Small intestine (tissue), 7 donors: ENCODE results near the gene OLFM4. TPM values are rescaled to one million over a fixed set of nuclear protein-coding genes. Genes with fewer than 3 reads are reported as not detected.
A peak's percentile ranks its signal among the peaks of the same experiment; 100 is the strongest.

Experiments used
- DNase-seq, 2 donors: peaks; one replicate each; pipeline versions ENCODE4 v3.0.0 to v3.0.0-alpha.2; 2013
- FAIRE-seq: peaks from 2 replicates; lab custom pipeline; 2012; peaks lifted over from hg19 to GRCh38; lab: Jason Lieb, UNC
- H3K27ac ChIP-seq, 3 donors: one replicate each; pipeline ENCODE4 v1.5.1; 2013; ENCODE audit warnings: low read length in 2 of 3, mild to moderate bottlenecking in 2 of 3, control low read depth in 1 of 3, inconsistent platforms in 1 of 3, low read depth in 1 of 3, moderate library complexity in 1 of 3
- H3K27me3 ChIP-seq, 3 donors: one replicate each; pipeline ENCODE4 v1.6.1; 2013; ENCODE audit warnings: low read length in 3 of 3, inconsistent platforms in 1 of 3; ENCODE audit not compliant: control insufficient read depth in 3 of 3, insufficient read depth in 3 of 3
- H3K36me3 ChIP-seq, 3 donors: one replicate each; pipeline ENCODE4 v1.6.1; 2013; ENCODE audit warnings: low read length in 3 of 3, inconsistent platforms in 1 of 3, low read depth in 1 of 3, mild to moderate bottlenecking in 1 of 3, moderate library complexity in 1 of 3; ENCODE audit not compliant: control insufficient read depth in 3 of 3, insufficient read depth in 2 of 3
- H3K4me1 ChIP-seq, 3 donors: one replicate each; pipeline ENCODE4 v1.6.1; 2013; ENCODE audit warnings: low read length in 2 of 3, inconsistent platforms in 1 of 3, low read depth in 1 of 3, mild to moderate bottlenecking in 1 of 3, moderate library complexity in 1 of 3; ENCODE audit not compliant: control insufficient read depth in 3 of 3, insufficient read depth in 2 of 3
- H3K4me3 ChIP-seq, 3 donors: one replicate each; pipeline ENCODE4 v1.5.1; 2013; ENCODE audit warnings: low read length in 3 of 3, control low read depth in 1 of 3, inconsistent platforms in 1 of 3, low read depth in 1 of 3, mild to moderate bottlenecking in 1 of 3, moderate library complexity in 1 of 3
- H3K9me3 ChIP-seq, 2 donors: one replicate each; pipeline ENCODE4 v1.6.1; 2013; ENCODE audit warnings: low read depth in 1 of 2, low read length in 1 of 2; ENCODE audit not compliant: control insufficient read depth in 2 of 2, insufficient read depth in 1 of 2
- WGBS, 3 donors: extraction: QIAGEN DNeasy Blood & Tissue Kit; methylation state at CpG; one replicate each; pipeline ENCODE4 v1.1.7; 2013; 5-methylcytosine and 5-hydroxymethylcytosine counted together
- polyA plus RNA-seq, 4 donors: library from polyadenylated mRNA; stranded (reverse) in 3 of 4; unstranded in 1 of 4; fragments of 200-250 nt in 3 of 4; fragments of 120-200 nt in 1 of 4; gene quantifications; one replicate each; pipeline versions ENCODE4 v1.2.1 to v1.2.3, GENCODE V29; 2013
- donor health status: healthy with polysubstance abuse.
- donor health status: control.
- donor health status: control.
- donor health status: Bipolar disorder and iron deficiency.
- donor health status: healthy.

The OLFM4 gene
- polyA plus RNA-seq, 4 donors = 1.2 to 7,751 (median 72.9) TPM

- Histone ChIP-seq H3K4me3 (no peak overlapping the region), H3K27me3 (no peaks in the 10 kb centered on the region), H3K36me3 (no peaks in the 10 kb centered on the region), H3K9me3 (no peaks in the 10 kb centered on the region), H3K27ac (no peak overlapping the region), H3K4me1 (no peaks in the 10 kb centered on the region)
- DNase-seq = no peak
- no peak for FAIRE-seq
- WGBS, 3 donors = 64 to 70% (median 69%) methylated on average over 2 of the region's 2 CpGs
Measured at GRCh38 chr13:52994051-52994450, 34.6 kb upstream of the OLFM4 start.

- Histone ChIP-seq H3K36me3 (no peaks in the 10 kb centered on the region), H3K4me1 (no peaks in the 10 kb centered on the region), H3K4me3 (no peak overlapping the region), H3K27ac (no peak overlapping the region), H3K27me3 (no peaks in the 10 kb centered on the region), H3K9me3 (no peaks in the 10 kb centered on the region)
- DNase-seq = no peak
- 58 to 61% (median 60%) methylated on average over 1 of the region's 1 CpG for WGBS, 3 donors
- no peak for FAIRE-seq
Measured at GRCh38 chr13:52994865-52995264, 33.7 kb upstream of the OLFM4 start.

- FAIRE-seq = no peak
- DNase-seq = no peak
- no peaks in the 10 kb centered on the region for H3K27me3 ChIP-seq
- 16 to 63% (median 52%) methylated on average over 2 of the region's 2 CpGs for WGBS, 3 donors
- no peaks in the 10 kb centered on the region for H3K36me3 ChIP-seq
- no peaks in the 10 kb centered on the region for H3K4me1 ChIP-seq
- no peaks in the 10 kb centered on the region for H3K9me3 ChIP-seq
- no peak overlapping the region for H3K27ac ChIP-seq
- no peak overlapping the region for H3K4me3 ChIP-seq
Measured at GRCh38 chr13:52995946-52996345, 32.7 kb upstream of the OLFM4 start.

GRCh38 chr13:52997951-52998876 is 30.4 kb upstream of the OLFM4 start:
- H3K27me3 ChIP-seq = no peaks in the 10 kb centered on the region
- no peaks in the 10 kb centered on the region for H3K4me1 ChIP-seq
- FAIRE-seq = no peak
- no peaks in the 10 kb centered on the region for H3K36me3 ChIP-seq
- no peak for DNase-seq
- no peak overlapping the region for H3K4me3 ChIP-seq
- H3K9me3 ChIP-seq = no peaks in the 10 kb centered on the region
- no peak overlapping the region for H3K27ac ChIP-seq
- WGBS, 3 donors = 76 to 81% (median 77%) methylated on average over 5 of the region's 5 CpGs

- Histone ChIP-seq H3K36me3 (no peaks in the 10 kb centered on the region), H3K4me1 (no peaks in the 10 kb centered on the region), H3K27ac (peak overlapping the region in 1 of 3 donors; percentile 70), H3K9me3 (no peaks in the 10 kb centered on the region), H3K4me3 (no peak overlapping the region), H3K27me3 (no peaks in the 10 kb centered on the region)
- WGBS, 3 donors = 10 to 37% (median 26%) methylated on average over 4 of the region's 4 CpGs
- FAIRE-seq (no peak), DNase-seq (peak in 1 of 2 donors; percentile 51)
Measured at GRCh38 chr13:52999093-52999696, 29.4 kb upstream of the OLFM4 start.

GRCh38 chr13:53001444-53002225 is 27.0 kb upstream of the OLFM4 start:
- no peaks in the 10 kb centered on the region for H3K4me1 ChIP-seq
- H3K27ac ChIP-seq = no peak overlapping the region
- no peak for DNase-seq
- H3K27me3 ChIP-seq = no peaks in the 10 kb centered on the region
- 90 to 96% (median 95%) methylated on average over 4 of the region's 4 CpGs for WGBS, 3 donors
- no peaks in the 10 kb centered on the region for H3K9me3 ChIP-seq
- FAIRE-seq = no peak
- H3K36me3 ChIP-seq = no peaks in the 10 kb centered on the region
- H3K4me3 ChIP-seq = no peak overlapping the region

GRCh38 chr13:53004573-53004972 is 24.0 kb upstream of the OLFM4 start:
- WGBS, 3 donors = 48 to 65% (median 55%) methylated on average over 2 of the region's 2 CpGs
- peak in 1 of 2 donors; percentile 61 for DNase-seq
- H3K4me1 ChIP-seq = no peaks in the 10 kb centered on the region
- no peak overlapping the region for H3K27ac ChIP-seq
- H3K4me3 ChIP-seq = no peak overlapping the region
- no peaks in the 10 kb centered on the region for H3K36me3 ChIP-seq
- no peaks in the 10 kb centered on the region for H3K27me3 ChIP-seq
- FAIRE-seq = no peak
- no peaks in the 10 kb centered on the region for H3K9me3 ChIP-seq

- no peak for DNase-seq
- Histone ChIP-seq H3K27ac (no peak overlapping the region), H3K4me1 (peaks cover 0 to 3% (median 0%) of the 10 kb centered on the region in 3 donors), H3K4me3 (no peak overlapping the region), H3K9me3 (no peaks in the 10 kb centered on the region), H3K36me3 (no peaks in the 10 kb centered on the region), H3K27me3 (no peaks in the 10 kb centered on the region)
- FAIRE-seq = no peak
- WGBS, 3 donors = 92 to 97% (median 95%) methylated on average over 12 of the region's 12 CpGs
Measured at GRCh38 chr13:53005626-53006025, 23.0 kb upstream of the OLFM4 start.
